K562 (cell line): ENCODE results near the gene GOLGA2. TPM values are rescaled to one million over a fixed set of nuclear protein-coding genes. Genes with fewer than 3 reads are reported as not detected.

Experiments
- CBX2 ChIP-seq: fragments of 200-600 bp; sonication (generic); IDR thresholded peaks from one replicate; pipeline ENCODE4 v1.6.1; 2012; ENCODE audit warnings: mild to moderate bottlenecking, low read length, inconsistent platforms; ENCODE audit not compliant: insufficient read depth, poor library complexity, severe bottlenecking
- DEAF1 ChIP-seq: fragments of 450-650 bp; formaldehyde crosslinking; IDR thresholded peaks from 2 replicates; pipeline ENCODE4 v1.4.0; 2020; ENCODE audit warnings: mild to moderate bottlenecking, moderate library complexity
- KLF6 ChIP-seq: fragments of 250-450 bp; sonication (Bioruptor Pico); IDR thresholded peaks from 2 replicates; pipeline ENCODE4 v1.4.0; 2020; ENCODE audit warnings: mild to moderate bottlenecking, moderate library complexity, borderline replicate concordance
- L3MBTL2 ChIP-seq: fragments of 450-650 bp; IDR thresholded peaks from 2 replicates; pipeline ENCODE4 v1.6.1; 2016; ENCODE audit warnings: mild to moderate bottlenecking, moderate library complexity
- RREB1 ChIP-seq: fragments of 250-450 bp; sonication (Bioruptor Pico); IDR thresholded peaks from 2 replicates; pipeline ENCODE4 v1.4.0; 2020
- THRAP3 ChIP-seq: fragments of 450-650 bp; IDR thresholded peaks from 2 replicates; pipeline ENCODE4 v1.6.1; 2016; ENCODE audit warnings: mild to moderate bottlenecking, inconsistent platforms, borderline replicate concordance
- ZBTB2 ChIP-seq: fragments of 450-650 bp; IDR thresholded peaks from 2 replicates; pipeline ENCODE4 v1.6.1; 2016; ENCODE audit warnings: antibody characterized with exemption
- ZNF280B ChIP-seq: fragments of 250-450 bp; sonication (Bioruptor Pico); IDR thresholded peaks from 2 replicates; pipeline ENCODE4 v1.5.1; 2021; ENCODE audit warnings: mild to moderate bottlenecking
- polyA plus RNA-seq, 8 experiments: library from polyadenylated mRNA; depleted of rRNA in 4 of 8; stranded (reverse) in 5 of 8; unstranded in 3 of 8; fragments of >200 nt; fragmentation: Nextera tagmentation in 2 of 8; fragmentation: Illumina TruSeq in 1 of 8; extraction: Ambion mirVana in 2 of 8; extraction: Trizol in 1 of 8; gene quantifications; 2 replicates each; pipeline versions ENCODE4 v1.2.1 to v1.2.3, GENCODE V29; 2011 to 2014; ENCODE audit warnings: inconsistent platforms in 1 of 8, missing spikeins in 1 of 8
- total RNA-seq, 7 experiments: library from RNA; depleted of rRNA in 6 of 7; stranded (reverse); fragments of >200 nt in 6 of 7; fragmentation: Illumina TruSeq in 2 of 7; extraction: Trizol in 2 of 7; gene quantifications; 2 replicates each; pipeline versions ENCODE4 v1.2.1 to v1.2.3, GENCODE V29; 2011 to 2021; ENCODE audit warnings: low replicate concordance in 1 of 7
- TF ChIP-seq, protein P1 (sequence below): fragments of 450-650 bp; formaldehyde crosslinking; IDR thresholded peaks from 2 replicates; pipeline ENCODE4 v1.4.0; 2020; ENCODE audit warnings: mild to moderate bottlenecking, moderate library complexity
- TF ChIP-seq, protein P2 (sequence below): fragments of 450-650 bp; formaldehyde crosslinking; IDR thresholded peaks from 2 replicates; pipeline ENCODE4 v1.4.0; 2022; ENCODE audit warnings: missing genetic modification characterization

Gene GOLGA2
- total and polyA plus RNA-seq, 9 of the 15 experiments (the other 6 are each of a cell fraction or from before 2014, with no cell fraction given): 15.7 to 138 (median 76.0) TPM

DNA sequence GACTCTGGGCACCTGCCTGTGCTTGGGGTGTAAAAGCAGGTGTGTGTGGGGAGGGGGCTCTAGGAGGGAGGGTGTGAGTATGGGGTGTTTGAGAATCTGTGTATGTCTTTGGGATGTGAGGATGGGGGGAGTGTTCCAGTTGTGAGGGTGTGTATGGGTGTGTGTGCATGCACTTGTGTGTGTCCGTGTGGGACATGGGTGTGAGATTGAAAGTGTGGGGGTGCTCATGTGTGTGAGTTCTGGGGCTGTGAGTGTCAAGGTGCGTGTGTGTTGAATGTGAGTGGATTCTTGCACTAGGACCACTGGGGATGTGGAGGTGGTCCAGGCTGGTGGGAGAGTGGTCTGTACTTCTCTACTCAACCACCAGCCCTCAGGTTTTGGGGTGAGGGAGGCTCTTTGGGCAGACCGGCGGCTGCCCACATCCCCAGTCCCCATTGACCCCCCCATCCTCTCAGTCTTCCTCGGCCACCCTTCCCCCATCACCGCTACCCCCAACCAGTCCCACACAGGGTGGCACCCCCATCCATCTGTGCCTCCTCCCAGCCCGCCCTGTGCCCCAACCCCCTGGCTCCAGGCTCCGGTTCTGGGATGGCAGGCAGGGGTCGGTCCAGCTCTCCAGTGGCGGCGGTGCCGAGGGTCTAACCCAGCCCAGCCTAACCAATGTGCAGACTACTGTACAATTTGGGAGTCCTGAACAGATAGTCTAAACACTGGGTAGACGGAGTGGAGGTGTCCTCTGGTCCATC is 31.5 kb downstream of the GOLGA2 start (continued):
- TF ChIP-seq ZBTB2 (0 out of 2 replicates have a peak, but pooled peaks have one; percentile 13), THRAP3 (no peak), ZNF280B (no peak), DEAF1 (CRISPR knock-in tag) (no peak), RREB1 (CRISPR knock-in tag) (no peak), CBX2 (no peak), KLF6 (CRISPR knock-in tag) (no peak), L3MBTL2 (no peak)
- TF ChIP-seq, protein P1, sequence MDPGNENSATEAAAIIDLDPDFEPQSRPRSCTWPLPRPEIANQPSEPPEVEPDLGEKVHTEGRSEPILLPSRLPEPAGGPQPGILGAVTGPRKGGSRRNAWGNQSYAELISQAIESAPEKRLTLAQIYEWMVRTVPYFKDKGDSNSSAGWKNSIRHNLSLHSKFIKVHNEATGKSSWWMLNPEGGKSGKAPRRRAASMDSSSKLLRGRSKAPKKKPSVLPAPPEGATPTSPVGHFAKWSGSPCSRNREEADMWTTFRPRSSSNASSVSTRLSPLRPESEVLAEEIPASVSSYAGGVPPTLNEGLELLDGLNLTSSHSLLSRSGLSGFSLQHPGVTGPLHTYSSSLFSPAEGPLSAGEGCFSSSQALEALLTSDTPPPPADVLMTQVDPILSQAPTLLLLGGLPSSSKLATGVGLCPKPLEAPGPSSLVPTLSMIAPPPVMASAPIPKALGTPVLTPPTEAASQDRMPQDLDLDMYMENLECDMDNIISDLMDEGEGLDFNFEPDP: peak; percentile 40; the same call in 1 of the 2 replicates
- TF ChIP-seq, protein P2, sequence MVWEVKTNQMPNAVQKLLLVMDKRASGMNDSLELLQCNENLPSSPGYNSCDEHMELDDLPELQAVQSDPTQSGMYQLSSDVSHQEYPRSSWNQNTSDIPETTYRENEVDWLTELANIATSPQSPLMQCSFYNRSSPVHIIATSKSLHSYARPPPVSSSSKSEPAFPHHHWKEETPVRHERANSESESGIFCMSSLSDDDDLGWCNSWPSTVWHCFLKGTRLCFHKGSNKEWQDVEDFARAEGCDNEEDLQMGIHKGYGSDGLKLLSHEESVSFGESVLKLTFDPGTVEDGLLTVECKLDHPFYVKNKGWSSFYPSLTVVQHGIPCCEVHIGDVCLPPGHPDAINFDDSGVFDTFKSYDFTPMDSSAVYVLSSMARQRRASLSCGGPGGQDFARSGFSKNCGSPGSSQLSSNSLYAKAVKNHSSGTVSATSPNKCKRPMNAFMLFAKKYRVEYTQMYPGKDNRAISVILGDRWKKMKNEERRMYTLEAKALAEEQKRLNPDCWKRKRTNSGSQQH (CRISPR knock-in tag): peak; percentile 67; the same call in 1 of the 2 replicates
